A673 (cell line): ENCODE measurements around the gene CD8B2. TPM values are rescaled to one million over a fixed set of nuclear protein-coding genes. Genes with fewer than 3 reads are reported as not detected.

Experiments
- BruUV-seq: library from RNA; stranded (reverse); fragments of 400-500 nt; replicated peaks from 2 replicates; lab custom pipeline; 2021; lab: Mats Ljungman, UMichigan
- CTCF ChIA-PET: fragments of 300-600 bp; sonication (Branson Sonifier 250); formaldehyde crosslinking; loops from one replicate; lab custom pipeline; 2022; ENCODE audit warnings: antibody characterized with exemption; lab: Charles Lee
- POLR2A ChIA-PET: fragments of 300-600 bp; sonication (Branson Sonifier 250); formaldehyde crosslinking; loops from one replicate; lab custom pipeline; 2022; ENCODE audit warnings: antibody characterized with exemption; ENCODE audit not compliant: low non-redundant PET; lab: Charles Lee
- DNase-seq: peaks from one replicate; pipeline ENCODE4 v3.0.0-alpha.2; 2015; ENCODE audit warnings: low spot score
- H3K27ac ChIP-seq: fragments of 200-600 bp; sonication (generic); 2 replicates; pipeline ENCODE4 v1.5.1; 2016; ENCODE audit warnings: mixed run types, low read depth, mild to moderate bottlenecking, mixed read lengths, antibody characterized with exemption, low read length; ENCODE audit not compliant: poor library complexity, severe bottlenecking
- H3K27me3 ChIP-seq: fragments of 200-600 bp; sonication (generic); replicated peaks from 2 replicates; pipeline ENCODE4 v1.6.1; 2017; ENCODE audit warnings: mixed run types, low read depth, mild to moderate bottlenecking, mixed read lengths, antibody characterized with exemption, low read length; ENCODE audit not compliant: insufficient read depth, poor library complexity
- H3K36me3 ChIP-seq: fragments of 200-600 bp; sonication (generic); 2 replicates; pipeline ENCODE4 v1.6.1; 2016; ENCODE audit warnings: mixed run types, mild to moderate bottlenecking, mixed read lengths, antibody characterized with exemption, low read length; ENCODE audit not compliant: insufficient read depth, poor library complexity, severe bottlenecking
- H3K4me1 ChIP-seq: fragments of 200-600 bp; sonication (generic); 2 replicates; pipeline ENCODE4 v1.6.1; 2017; ENCODE audit warnings: mixed run types, mild to moderate bottlenecking, mixed read lengths, antibody characterized with exemption, low read length; ENCODE audit not compliant: insufficient read depth, poor library complexity, severe bottlenecking
- H3K4me3 ChIP-seq: fragments of 200-600 bp; sonication (generic); 2 replicates; pipeline ENCODE4 v1.5.1; 2016; ENCODE audit warnings: low read depth, mixed run types, mild to moderate bottlenecking, mixed read lengths, low read length; ENCODE audit not compliant: poor library complexity, severe bottlenecking
- H3K9me3 ChIP-seq: fragments of 200-600 bp; sonication (generic); 2 replicates; pipeline ENCODE4 v1.6.1; 2016; ENCODE audit warnings: mixed run types, low read depth, mild to moderate bottlenecking, mixed read lengths, antibody characterized with exemption, low read length; ENCODE audit not compliant: poor library complexity, severe bottlenecking
- EZH2 ChIP-seq: fragments of 200-600 bp; sonication (generic); IDR thresholded peaks from 2 replicates; pipeline ENCODE4 v1.6.1; 2017; ENCODE audit warnings: borderline replicate concordance, low read depth, mild to moderate bottlenecking, mixed read lengths, antibody characterized with exemption, low read length; ENCODE audit not compliant: poor library complexity, severe bottlenecking
- intact Hi-C: fragments of 100-400 bp; cut with micrococcal nuclease; formaldehyde crosslinking; loops from one replicate; pipeline ENCODE4 v1.10.0; 2022; ENCODE audit not compliant: unreplicated experiment
- total RNA-seq: library from RNA; stranded (reverse); gene quantifications from 2 replicates; pipeline ENCODE4 v1.2.3, GENCODE V29; 2021
- TF ChIP-seq, protein P1 (sequence below): fragments of 300-800, 200-600 bp; sonication (generic); conservative IDR thresholded peaks from 2 replicates; pipeline ENCODE4 v1.5.1; 2017; ENCODE audit warnings: low read depth, mild to moderate bottlenecking, antibody characterized with exemption, low read length, moderate library complexity, mixed read lengths

CD8B2 gene
- total RNA-seq, 1 experiment from 2014 or later: not detected

DNA sequence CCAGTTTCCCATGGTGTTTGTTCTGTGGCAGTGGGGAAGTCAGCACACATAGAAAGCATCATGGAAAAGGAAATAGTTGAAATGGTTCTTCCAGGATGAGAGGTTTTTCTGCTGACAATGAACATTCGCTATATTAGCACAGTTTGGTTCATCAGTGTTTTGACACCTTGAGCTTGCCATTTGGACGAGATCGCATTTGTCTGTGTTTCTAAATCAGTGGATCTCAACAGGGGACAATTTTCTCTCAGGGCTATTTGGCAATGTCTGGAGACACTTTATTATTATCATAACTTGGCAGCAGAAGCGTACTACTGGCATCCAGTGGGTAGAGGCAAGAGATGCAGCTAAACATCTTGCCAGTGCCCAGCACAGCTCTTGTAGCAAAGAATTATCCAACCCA, 74.6 kb downstream of the CD8B2 start:
- POLR2A ChIA-PET: no interaction called here

DNA sequence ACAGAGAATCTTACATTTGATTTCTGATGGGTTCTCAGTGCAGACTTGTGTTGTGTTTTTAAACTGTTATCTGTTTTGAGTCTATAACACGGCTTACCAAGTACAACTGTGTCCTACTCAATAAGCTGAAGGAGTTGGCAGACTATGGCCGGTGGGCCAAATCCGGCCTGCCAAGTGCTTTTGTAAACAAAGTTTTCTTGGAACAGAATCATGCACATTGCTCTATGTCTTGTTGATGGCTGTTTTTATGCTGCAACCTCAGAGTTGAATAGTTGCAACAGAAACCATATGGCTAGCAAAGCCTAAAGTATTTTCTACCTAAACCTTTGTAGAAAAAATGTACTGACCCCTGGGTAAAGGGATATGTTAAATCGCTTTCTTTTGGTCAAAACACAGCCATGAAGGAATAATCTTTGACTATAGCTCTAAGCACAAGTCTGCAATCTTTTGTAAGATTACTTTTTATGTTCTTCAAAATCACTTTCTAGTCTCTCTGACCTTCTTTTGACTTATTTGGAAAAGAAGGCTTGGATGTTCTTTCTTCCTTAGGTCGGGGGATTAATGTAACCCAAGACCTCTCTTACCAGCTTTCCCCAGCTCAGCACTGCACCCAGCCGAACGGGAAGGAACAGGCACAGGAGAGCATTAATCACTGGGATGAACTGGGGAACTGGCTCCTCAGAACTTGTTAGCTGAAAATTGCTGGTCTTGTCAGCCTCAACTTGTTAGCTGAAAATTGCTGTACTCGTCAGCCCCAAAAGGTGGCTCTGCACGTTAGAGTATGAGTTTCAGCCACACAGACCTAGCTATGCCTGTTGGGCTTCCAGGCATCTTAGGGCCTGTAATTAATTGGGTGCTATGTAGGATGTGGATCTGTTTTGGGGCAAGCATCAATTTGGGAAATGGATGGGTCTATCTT, 75.4 kb downstream of the CD8B2 start:
- no TSS peak for BruUV-seq
- no peak overlapping the region for H3K27ac ChIP-seq
- no peak for TF ChIP-seq EZH2
- TF ChIP-seq, protein P1, sequence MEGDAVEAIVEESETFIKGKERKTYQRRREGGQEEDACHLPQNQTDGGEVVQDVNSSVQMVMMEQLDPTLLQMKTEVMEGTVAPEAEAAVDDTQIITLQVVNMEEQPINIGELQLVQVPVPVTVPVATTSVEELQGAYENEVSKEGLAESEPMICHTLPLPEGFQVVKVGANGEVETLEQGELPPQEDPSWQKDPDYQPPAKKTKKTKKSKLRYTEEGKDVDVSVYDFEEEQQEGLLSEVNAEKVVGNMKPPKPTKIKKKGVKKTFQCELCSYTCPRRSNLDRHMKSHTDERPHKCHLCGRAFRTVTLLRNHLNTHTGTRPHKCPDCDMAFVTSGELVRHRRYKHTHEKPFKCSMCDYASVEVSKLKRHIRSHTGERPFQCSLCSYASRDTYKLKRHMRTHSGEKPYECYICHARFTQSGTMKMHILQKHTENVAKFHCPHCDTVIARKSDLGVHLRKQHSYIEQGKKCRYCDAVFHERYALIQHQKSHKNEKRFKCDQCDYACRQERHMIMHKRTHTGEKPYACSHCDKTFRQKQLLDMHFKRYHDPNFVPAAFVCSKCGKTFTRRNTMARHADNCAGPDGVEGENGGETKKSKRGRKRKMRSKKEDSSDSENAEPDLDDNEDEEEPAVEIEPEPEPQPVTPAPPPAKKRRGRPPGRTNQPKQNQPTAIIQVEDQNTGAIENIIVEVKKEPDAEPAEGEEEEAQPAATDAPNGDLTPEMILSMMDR: 0 out of 2 replicates have a peak, but pooled peaks have one; percentile 8
- H3K4me3 ChIP-seq: no peak overlapping the region
- intact Hi-C loops: no loop called here
- ChIA-PET CTCF (no interaction called here), POLR2A (no interaction called here)
- H3K9me3 ChIP-seq: no peaks in the 10 kb centered on the region
- no peak for DNase-seq
- no peaks in the 10 kb centered on the region for H3K4me1 ChIP-seq
- H3K36me3 ChIP-seq: no peaks in the 10 kb centered on the region
- H3K27me3 ChIP-seq: no peaks in the 10 kb centered on the region

More for the DNA sequence above, 74.6 kb downstream of the CD8B2 start:
- intact Hi-C loops: no loop called here
- BruUV-seq: no TSS peak
- Histone ChIP-seq H3K4me3 (no peak overlapping the region), H3K9me3 (no peaks in the 10 kb centered on the region), H3K4me1 (no peaks in the 10 kb centered on the region), H3K36me3 (no peaks in the 10 kb centered on the region), H3K27ac (no peak overlapping the region), H3K27me3 (no peaks in the 10 kb centered on the region)
- DNase-seq: no peak
- TF ChIP-seq EZH2: no peak
- TF ChIP-seq, protein P1: no peak
- CTCF ChIA-PET: no interaction called here

DNA sequence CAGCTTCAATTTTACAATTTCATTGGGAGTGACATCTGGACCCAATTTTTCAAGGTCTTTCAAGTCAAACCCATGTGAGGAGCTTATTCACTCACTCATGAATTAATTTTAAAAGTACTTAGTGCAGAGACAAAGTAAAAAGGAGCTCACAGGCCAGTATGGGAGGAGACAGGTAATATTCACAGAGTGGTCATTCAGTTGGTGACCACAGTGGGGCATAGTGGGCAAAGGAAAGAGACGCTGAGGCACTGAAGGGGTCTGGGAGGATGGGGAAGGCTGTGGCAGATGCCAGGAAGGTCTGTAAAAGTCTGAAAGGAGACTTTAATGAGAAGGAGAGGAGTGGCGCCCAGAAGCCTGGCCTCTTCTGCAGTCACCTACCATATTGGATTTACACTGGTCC, 76.0 kb downstream of the CD8B2 start:
- Histone ChIP-seq H3K27me3 (no peaks in the 10 kb centered on the region), H3K36me3 (no peaks in the 10 kb centered on the region), H3K9me3 (no peaks in the 10 kb centered on the region), H3K4me3 (no peak overlapping the region), H3K27ac (no peak overlapping the region), H3K4me1 (no peaks in the 10 kb centered on the region)
- CTCF ChIA-PET: no interaction called here
- DNase-seq: no peak
- TF ChIP-seq, protein P1: no peak
- TF ChIP-seq EZH2: no peak
- POLR2A ChIA-PET: no interaction called here
- intact Hi-C loops: no loop called here
- no TSS peak for BruUV-seq
